GM20000 (cell line): ENCODE measurements around the gene LY86.

Experiments used
- DNase-seq: peaks from one replicate; pipeline ENCODE4 v3.0.0; 2012; ENCODE audit warnings: low spot score
- TF ChIP-seq, protein P1 (sequence below): IDR thresholded peaks from 2 replicates; pipeline ENCODE4 v1.5.1; 2012; ENCODE audit warnings: mild to moderate bottlenecking, control low read depth; ENCODE audit errors: extremely low read depth, missing control alignments

LY86 gene

DNA sequence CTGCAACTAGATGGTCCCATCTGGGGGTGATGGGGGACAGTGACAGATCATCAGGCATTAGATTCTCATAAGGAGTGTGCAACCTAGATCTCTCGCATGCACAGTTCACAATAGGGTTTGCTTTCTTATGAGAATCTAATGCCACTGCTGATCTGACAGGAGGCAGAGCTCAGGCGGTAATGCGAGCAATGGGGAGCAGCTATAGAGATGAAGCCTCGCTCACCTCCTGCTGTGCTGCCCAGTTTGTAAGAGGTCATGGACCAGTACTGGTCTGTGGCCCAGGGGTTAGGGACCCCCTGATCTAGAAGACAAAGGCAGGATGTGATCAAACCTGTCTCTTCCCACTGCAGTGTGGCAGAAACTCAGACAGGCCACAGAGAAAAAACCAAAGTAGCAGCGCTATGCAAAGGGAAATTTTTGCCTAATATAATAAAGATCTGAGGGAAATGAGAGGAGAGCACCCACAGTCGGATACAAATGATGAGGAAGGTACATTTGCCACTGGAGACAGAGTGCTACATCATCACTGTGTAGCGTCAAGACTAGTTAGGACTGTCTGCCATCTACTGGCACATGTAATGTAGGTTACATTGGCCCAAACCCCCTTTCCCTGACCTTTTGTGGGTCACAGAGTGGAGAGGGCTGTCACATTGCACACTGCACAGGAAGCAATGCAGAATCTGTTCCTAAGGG lies 4.1 kb upstream of the LY86 start:
- DNase-seq = no peak
- TF ChIP-seq, protein P1, sequence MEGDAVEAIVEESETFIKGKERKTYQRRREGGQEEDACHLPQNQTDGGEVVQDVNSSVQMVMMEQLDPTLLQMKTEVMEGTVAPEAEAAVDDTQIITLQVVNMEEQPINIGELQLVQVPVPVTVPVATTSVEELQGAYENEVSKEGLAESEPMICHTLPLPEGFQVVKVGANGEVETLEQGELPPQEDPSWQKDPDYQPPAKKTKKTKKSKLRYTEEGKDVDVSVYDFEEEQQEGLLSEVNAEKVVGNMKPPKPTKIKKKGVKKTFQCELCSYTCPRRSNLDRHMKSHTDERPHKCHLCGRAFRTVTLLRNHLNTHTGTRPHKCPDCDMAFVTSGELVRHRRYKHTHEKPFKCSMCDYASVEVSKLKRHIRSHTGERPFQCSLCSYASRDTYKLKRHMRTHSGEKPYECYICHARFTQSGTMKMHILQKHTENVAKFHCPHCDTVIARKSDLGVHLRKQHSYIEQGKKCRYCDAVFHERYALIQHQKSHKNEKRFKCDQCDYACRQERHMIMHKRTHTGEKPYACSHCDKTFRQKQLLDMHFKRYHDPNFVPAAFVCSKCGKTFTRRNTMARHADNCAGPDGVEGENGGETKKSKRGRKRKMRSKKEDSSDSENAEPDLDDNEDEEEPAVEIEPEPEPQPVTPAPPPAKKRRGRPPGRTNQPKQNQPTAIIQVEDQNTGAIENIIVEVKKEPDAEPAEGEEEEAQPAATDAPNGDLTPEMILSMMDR = peak; percentile 23

- TF ChIP-seq, protein P1 = no peak
- no peak for DNase-seq
Observed at GRCh38 chr6:6585003-6585311, 3.6 kb upstream of the LY86 start.

DNA sequence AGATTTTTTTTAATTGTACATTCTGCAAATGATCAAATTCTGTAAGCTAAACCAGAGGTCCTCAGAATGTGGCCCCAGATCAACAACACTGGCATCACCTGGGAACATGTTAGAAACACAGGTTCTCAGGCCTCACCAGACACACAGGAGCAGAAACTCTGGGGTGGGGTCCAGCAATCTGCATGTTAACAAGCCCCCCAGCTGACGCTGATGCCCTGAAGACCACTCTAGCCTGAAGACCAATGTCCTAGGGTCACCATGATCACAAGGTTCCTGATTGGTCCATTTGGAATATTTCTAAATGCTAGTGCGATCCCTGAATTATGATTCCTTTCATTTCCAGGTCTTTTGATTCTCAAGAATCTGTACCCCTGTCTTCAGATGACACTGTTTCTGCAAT lies 2.4 kb upstream of the LY86 start:
- DNase-seq = no peak

DNA sequence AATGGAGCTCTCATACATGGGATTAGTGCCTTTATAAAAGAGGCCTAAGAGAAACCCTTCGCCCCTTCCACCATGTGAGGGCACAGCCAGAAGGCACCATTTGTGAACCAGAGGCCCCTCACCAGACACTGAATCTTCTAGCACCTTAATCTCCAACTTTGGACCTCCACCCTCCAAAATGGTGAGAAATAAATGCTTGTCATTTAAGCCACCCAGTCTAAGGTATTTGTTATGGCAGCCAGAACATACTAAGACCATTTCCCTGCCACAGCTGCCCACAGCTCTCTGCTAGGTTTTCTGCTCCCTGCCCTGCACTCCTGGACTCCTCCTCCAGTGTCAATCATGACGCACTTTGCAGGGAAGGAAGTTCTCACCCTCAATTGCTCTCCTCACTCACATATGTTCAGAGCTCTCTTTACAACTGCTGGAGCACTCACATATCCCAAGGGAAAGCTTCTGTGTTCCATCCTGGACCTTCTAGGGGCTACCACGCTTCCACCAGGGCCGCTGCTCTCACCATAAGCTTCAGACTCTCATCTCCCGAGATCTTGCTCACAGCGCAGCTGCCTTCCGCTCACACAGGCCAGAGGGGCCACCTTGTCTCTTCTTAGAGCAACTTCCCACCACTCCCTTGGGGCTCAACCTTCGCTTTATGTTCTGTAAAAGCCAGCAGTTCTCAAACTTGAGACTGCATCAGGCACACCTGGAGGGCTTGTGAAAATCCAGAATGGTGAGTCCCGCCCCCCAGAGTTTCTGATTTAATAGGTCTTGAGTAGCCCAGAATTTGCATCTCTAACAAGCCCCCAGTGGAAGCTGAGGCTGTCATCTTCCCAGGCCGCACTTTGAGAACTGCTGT lies 1.6 kb upstream of the LY86 start:
- TF ChIP-seq, protein P1 = no peak

More for the DNA sequence above, 2.4 kb upstream of the LY86 start:
- TF ChIP-seq, protein P1 = no peak

GRCh38 chr6:6587696-6588063 lies 840 bp upstream of the LY86 start:
- TF ChIP-seq, protein P1 = no peak
- no peak for DNase-seq

More for the DNA sequence above, 1.6 kb upstream of the LY86 start:
- peak; percentile 65 for DNase-seq

DNA sequence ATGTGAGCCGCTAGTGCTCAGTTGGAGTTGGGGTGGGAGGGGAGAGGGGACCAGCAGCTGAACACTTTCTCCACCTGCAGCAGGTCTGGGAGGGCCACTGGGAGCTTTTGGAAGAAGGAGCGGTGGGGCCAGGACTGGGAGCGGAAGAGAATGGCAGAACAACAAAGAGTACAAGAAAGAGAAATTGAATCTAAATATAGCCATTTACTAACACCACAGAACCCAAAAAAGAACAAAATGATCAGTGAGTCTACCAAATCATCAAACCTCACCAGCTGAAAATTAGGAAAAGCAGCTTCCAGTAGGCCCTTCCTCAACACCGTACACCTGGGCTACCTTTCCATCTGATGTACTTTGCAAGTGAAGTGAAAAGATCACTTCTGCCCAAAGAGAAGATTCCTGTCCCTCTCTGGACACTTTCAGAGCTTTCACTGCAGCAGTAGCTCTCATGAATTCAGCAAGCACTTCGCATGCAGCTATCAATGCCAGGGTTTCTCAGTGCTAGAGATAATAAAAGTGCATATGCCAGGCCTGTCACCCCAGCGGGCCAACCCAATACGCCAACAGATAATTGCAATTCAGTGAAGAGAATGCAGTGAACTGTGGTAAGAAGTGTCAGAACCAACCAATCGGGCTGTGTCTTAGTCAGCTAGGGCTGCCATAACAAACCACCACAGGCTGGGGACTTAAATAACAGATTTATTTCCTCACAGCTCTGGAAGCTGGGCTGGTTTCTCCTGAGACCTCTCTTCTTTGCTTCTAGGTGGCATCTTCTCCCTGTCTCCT lies 597 bp downstream of the LY86 start:
- DNase-seq = no peak

More for the DNA sequence above, 597 bp downstream of the LY86 start:
- TF ChIP-seq, protein P1 = no peak
